Stimulated activated naive CD8-positive, alpha-beta T cell treated with anti-CD3 and anti-CD28 coated beads, Interleukin-15, Interleukin-2, amounts not matched to agents 100 U/mL and 50 U/mL, for 24 hours (primary cell): ENCODE measurements around the gene SPEG.
A peak's percentile ranks its signal among the peaks of the same experiment; 100 is the strongest.
"Not testable (repeated sequence)": the region's sequence is repeated elsewhere in the genome, so short reads cannot be mapped to it uniquely, and the experiment has no call there.

ENCODE experiments used
- ATAC-seq: fragments of 150-1000 bp; cut with Tn5 transposase; one replicate; pipeline ENCODE4 v1.10.0; 2021
- DNase-seq: peaks from one replicate; pipeline ENCODE4 v3.0.0; 2021

The SPEG gene

GRCh38 chr2:219434718-219435525 is at the start of gene SPEG:
SPEG (plus strand) TSS chr2:219434843; CDS start chr2:219434978, 135 bp downstream.
- DNase-seq: no peak
- ATAC-seq: no peak

DNA sequence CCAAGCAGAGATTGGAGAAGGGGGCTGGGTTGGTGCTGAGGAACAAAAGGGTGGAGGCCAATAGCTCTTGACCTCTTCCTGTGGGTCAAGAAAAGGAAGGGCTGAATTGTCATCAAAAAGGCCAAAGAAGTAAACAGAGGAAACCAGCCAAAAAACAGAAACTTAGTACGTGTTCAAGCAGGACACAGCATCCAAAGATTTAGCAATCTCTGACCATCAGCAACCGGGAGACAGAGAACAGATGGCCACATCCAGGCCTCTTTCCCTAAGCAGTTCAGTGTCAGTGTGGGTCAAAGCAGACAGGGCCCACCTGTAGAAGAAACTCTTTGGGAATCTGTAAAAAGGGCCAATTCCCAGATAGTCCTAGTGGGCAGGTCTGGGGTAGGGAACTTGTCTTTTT is 49.8 kb upstream of the SPEG start:
- ATAC-seq (no peak), DNase-seq (no peak)

DNA sequence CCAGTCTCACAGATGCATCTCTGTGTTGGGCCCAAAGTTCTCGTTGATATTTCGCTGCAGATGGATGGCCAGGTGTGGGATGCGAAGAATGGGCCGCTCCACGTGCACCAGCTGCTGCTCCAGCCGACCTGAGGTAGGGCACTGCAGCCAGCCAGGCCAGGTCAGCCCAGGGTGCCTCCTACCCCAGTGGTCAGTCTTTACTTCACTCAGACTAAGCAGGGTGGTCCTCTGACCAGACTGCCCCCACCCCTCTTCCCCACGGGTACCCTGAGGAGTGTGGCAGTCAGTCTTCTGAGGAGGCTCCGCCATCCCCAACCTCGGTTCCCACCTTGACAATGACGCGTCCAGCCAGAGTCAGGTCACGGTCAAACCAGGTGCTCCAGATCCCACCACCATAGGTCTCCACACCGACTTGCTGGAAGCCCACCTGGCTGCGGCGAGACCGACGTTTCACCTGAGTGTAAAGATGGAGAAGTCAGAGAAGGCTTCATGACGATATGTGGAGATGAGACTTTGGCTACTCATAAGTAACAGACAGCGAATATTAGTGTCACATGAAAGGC is 48.6 kb upstream of the SPEG start:
- DNase-seq (no peak), ATAC-seq (no peak)

- DNase-seq (no peak), ATAC-seq (no peak)
Measured at GRCh38 chr2:219386532-219387280, 47.9 kb upstream of the SPEG start.

GRCh38 chr2:219387306-219388120 is 47.1 kb upstream of the SPEG start, which contains the start of gene DNPEP:
DNPEP (minus strand) TSS chr2:219387912; CDS start chr2:219387794, 118 bp downstream.
- DNase-seq (peak; percentile 97), ATAC-seq (peak; percentile 63)

DNA sequence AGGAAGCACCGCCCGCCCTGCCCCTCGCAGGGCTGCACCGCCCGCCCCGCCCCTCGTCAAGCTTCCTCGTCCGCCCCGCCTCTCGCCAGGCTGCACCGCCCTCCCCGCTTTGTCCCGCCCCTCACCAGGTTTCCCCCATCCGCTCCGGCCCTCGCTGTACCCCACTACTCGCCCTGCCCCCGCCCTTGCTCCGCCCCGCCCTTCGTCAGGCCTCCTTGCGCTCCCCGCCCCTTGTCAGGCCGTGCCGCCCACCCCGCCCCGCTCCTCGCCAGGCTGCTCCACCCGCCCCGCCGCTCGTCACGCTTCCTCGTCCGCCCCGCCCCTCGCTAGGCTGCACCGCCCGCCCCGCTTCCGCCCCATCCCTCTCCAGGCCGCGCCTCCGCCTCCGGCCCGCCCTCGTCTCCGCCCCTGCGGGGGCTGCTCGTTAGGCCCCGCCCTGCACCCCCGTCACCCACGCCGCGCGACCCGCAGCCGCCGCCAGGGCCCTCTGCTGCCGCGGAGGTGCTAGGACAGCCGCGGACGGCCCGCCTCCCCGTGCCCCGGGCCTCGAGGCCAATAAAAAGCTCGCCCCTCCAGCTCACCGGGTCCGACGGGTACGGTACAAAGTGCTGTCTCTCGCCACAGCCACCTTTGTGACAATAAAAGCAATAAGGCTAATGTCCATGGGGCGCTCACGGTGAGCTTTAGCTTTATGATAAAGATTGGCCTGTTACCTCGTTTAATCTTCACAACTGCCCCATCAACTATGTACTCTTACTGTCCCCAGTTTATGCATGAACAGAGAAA is 46.3 kb upstream of the SPEG start:
- peak; percentile 85 for ATAC-seq
- peak; percentile 100 for DNase-seq

- no peak for DNase-seq
- no peak for ATAC-seq
Measured at GRCh38 chr2:219388907-219389156, 45.8 kb upstream of the SPEG start.

- ATAC-seq: no peak
Measured at GRCh38 chr2:219392754-219393153, 41.9 kb upstream of the SPEG start.

DNA sequence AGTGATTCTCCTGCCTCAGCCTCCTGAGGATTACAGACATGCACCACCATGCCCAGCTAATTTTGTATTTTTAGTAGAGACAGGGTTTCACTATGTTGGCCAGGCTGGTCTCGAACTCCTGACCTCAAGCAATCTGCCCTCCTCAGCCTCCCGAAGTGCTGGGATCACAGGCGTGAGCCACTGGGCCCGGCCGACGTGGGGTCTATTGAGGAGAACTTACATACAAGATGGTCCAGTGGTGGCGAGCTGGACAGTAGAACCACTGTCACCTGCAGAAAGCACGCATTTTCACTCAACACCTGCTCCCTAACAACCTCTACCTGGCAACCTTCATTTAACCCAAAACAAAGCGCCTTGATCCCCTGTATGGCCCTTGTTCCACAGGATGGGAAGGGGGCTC is 39.6 kb upstream of the SPEG start:
- ATAC-seq, DNase-seq: not testable (repeated sequence)

More at GRCh38 chr2:219392754-219393153, 41.9 kb upstream of the SPEG start:
- DNase-seq: no peak

DNA sequence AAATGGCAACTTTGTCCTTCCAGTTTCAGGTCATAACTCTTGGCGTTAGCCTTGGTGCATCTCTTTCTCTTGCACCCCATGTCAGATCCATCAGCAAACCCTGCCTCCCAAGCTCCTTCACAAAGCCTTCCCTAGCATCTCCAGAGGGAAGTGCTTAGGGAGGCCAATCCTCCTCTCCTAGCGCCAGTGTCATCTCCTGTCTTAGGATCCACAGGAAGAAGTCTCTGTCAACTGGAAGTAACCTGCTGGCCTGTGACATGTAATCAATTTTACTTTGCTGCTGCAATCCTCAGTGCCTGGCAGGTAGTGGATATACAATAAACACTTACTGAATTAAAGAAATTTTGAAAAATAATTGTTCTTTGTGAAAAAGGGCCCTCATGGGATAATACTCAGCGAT is 39.0 kb upstream of the SPEG start:
- DNase-seq (no peak), ATAC-seq (no peak)

DNA sequence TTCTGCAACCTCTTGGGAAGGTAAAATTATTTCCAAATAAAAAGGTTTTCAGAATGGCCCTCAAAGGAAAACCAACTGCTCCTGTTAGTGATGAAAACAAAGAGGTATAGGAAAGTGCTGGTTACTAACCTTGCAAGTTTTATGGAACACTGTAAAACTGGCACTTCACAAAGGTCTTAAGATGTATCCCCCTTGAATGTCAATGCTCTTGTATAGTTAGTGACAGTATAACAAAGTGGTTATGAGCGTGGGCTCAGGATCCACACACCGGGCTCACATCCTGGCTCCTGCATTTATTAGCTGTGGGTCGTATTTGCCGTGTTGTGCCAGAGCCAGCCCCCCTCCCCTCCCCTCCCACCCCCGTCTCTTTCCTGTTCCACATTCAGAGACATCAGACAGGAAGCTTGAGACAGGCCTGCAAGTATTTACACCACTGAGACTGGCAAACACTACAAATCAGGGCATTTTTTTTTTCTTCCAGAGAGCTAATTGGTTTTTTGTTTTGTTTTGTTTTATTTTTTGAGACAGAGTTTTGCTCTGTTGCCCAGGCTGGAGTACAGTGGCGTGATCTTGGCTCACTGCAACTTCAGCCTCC is 37.7 kb upstream of the SPEG start:
- no peak for DNase-seq
- ATAC-seq: peak; percentile 23

DNA sequence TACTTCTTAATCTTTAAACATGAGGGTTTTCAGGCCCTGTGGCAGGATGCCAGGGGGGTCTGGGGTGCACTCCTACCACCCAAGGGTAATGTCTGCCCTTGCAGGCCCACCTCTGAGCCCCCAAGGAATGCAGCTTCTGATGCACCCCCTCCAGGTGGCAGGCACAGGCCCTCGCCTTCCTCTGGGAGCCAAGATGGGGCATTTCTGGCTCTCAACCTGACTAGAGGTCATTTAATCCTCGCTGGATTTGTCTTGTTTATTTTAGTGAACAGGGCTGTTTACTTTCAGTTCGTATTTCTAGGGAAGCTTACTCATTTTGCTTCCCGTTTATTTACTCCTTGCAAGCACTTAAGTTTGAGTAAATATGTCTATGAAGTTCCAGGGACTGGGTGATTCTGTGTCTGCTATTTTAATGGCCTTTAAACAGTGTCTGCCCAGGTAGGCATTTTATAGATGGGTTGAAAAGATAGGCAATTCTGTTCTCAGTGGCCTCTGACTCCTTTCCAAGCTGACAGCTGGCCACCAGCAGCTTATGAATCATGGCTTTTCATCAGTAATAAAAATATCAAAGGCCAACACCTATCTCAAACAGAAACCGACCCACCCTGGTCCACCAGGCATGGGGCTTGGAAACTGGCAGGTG is 35.8 kb upstream of the SPEG start:
- DNase-seq: no peak
- ATAC-seq: no peak

DNA sequence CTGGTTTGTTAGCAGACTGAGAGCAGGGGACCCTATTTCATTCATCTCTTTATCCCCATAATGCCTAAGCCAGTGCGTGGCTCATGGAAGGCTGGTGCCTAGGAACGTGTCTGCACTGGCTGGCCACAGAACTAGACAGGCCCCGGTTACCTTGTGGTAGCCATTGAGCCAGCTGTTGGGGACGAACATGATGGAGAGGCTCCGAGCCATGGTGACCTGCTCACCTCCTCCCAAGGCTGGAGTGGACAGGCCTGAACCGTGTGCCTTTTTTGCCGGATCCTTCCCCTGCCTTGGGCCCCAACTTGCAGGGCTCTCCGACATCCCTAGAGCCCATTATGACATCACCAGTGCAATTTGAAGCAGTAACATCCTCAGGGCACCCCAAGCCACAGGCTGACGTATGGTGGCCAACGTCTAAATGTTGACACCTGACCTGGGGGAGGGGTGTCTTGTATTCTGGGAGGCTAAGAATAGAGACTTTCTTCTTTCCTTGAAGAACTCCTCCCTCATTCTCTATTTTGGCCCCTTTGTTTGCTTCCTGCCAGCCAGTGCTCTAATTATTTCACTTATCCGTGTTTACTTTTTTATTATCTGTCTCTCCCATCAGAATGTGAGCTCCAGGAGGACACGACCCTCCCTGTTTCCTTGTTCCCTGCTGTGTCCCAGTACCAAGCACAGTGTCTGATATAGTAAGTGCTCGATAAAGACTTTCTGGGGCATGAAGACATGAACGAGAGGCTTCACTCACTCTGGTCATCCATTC is 34.7 kb upstream of the SPEG start:
- ATAC-seq (no peak), DNase-seq (no peak)

DNA sequence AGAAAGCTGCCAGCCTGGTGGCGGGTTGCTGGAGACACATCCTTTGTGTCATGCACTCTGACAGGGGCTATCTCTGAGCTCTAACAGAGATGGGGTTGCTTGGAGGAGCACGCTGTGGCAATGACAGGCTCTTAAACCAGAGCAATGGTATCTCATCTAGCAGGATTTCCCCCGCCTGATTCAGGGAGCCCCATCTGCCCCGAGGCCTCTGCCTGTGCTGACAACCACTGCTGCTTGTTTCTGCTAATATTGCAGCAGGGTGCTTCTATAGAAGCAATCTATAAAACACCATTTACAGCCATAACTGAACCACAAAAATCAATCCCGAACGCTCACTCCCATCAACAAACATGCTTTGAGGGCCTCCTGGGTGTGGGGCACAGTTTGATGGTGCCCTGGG is 34.1 kb upstream of the SPEG start:
- no peak for ATAC-seq

DNA sequence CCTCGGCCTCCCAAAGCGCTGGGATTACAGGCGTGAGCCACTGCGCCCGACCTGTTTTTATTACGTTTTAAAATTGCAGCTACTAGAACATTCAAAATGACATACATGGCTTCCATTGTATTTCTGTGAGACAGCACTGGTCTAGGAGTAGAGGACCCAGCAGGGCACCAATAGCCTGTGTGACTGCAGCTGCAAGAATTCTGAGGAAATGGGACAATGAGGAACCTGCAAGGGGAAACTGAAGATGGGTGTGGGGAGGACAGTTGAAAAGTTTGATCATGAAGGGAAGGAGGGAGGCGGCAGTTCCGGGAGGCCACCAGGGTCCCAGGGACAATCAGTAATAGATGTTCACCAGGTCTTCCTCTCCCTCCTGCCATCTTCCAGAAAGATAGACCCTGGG is 33.0 kb upstream of the SPEG start:
- DNase-seq (no peak), ATAC-seq (no peak)

More for the DNA sequence above, 34.1 kb upstream of the SPEG start:
- DNase-seq: no peak

- DNase-seq: peak; percentile 60
- peak; percentile 68 for ATAC-seq
Measured at GRCh38 chr2:219402665-219403515, 31.8 kb upstream of the SPEG start.

- DNase-seq: no peak
- no peak for ATAC-seq
Measured at GRCh38 chr2:219403861-219404260, 30.8 kb upstream of the SPEG start.

DNA sequence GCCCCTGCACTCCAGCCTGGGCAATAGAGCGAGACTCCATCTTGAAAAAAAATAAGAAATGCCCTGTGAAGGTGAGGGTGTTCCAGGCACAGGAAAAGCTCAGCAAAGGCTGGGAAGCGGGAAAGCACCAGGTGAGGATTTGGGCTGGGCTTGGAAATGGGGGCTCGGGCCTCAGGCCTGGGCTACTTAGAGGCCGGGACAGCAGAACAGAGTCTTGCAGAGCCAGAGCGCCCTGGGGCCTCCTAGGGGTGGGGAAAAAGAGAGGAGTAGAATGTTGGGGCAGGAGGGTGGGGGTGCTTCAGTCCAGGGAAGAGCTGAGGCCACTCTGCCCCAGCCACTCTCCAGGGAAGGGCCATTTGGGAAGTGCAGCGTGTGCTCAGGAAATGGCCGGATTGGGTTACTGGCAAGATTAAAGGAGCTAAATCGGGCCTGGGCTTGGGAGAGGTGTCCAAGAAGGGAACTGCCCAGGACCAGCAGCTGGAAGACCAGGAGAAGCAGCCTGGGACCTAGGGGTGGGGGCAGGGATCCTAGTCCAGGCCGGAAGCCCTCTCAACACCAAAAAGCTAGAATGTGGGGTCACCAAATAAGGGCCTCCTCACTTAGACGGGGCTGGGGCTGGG is 30.2 kb upstream of the SPEG start:
- ATAC-seq (no peak), DNase-seq (no peak)
